PFSK-1 (cell line): ENCODE results near the gene LAMTOR3.

Experiments used
- FOXP2 ChIP-seq: optimal IDR thresholded peaks from 2 replicates; pipeline ENCODE3; 2011; ENCODE audit warnings: borderline replicate concordance, control low read depth, inconsistent platforms; ENCODE audit not compliant: insufficient read depth; ENCODE audit errors: extremely low read length, extremely low read depth
- POLR2AphosphoS5 ChIP-seq: IDR thresholded peaks from 2 replicates; pipeline ENCODE4 v1.6.1; 2012; ENCODE audit warnings: low read depth, mild to moderate bottlenecking, control low read depth, low read length, moderate library complexity
- REST ChIP-seq, 2 experiments: IDR thresholded peaks; 2 replicates each; pipeline versions ENCODE4 v1.6.1 to v1.8.0; 2011 to 2012; ENCODE audit warnings: low read depth in 2 of 2, low read length in 2 of 2, control low read depth in 1 of 2, inconsistent platforms in 1 of 2, mild to moderate bottlenecking in 1 of 2, moderate library complexity in 1 of 2; ENCODE audit not compliant: insufficient read depth in 1 of 2
- SIN3A ChIP-seq: IDR thresholded peaks from 2 replicates; pipeline ENCODE4 v1.6.1; 2012; ENCODE audit warnings: mild to moderate bottlenecking, low read length, moderate library complexity, borderline replicate concordance; ENCODE audit not compliant: insufficient read depth
- TAF1 ChIP-seq: IDR thresholded peaks from 2 replicates; pipeline ENCODE4 v1.6.1; 2012; ENCODE audit warnings: low read length, control low read depth, borderline replicate concordance; ENCODE audit not compliant: insufficient read depth

LAMTOR3 gene

GRCh38 chr4:99857307-99857706 is 36.9 kb downstream of the LAMTOR3 start:
- TF ChIP-seq SIN3A = no peak
- TF ChIP-seq FOXP2 = no peak
- TF ChIP-seq REST (IDR thresholded peaks at IDR 0.05; ENCODE audit: insufficient read depth in 1 of 2, low read depth in 2 of 2, low read length in 2 of 2) = no peak
- no peak for TF ChIP-seq TAF1
- TF ChIP-seq POLR2AphosphoS5 = no peak

GRCh38 chr4:99856166-99856565 is 38.1 kb downstream of the LAMTOR3 start:
- no peak for TF ChIP-seq REST (IDR thresholded peaks at IDR 0.05; ENCODE audit: insufficient read depth in 1 of 2, low read depth in 2 of 2, low read length in 2 of 2)
- no peak for TF ChIP-seq SIN3A
- no peak for TF ChIP-seq FOXP2

GRCh38 chr4:99855678-99856077 is 38.5 kb downstream of the LAMTOR3 start:
- TF ChIP-seq SIN3A (no peak), POLR2AphosphoS5 (no peak), REST (IDR thresholded peaks at IDR 0.05; ENCODE audit: insufficient read depth in 1 of 2, low read depth in 2 of 2, low read length in 2 of 2) (no peak), FOXP2 (no peak), TAF1 (no peak)

GRCh38 chr4:99853999-99854398 is 40.2 kb downstream of the LAMTOR3 start:
- TF ChIP-seq SIN3A (no peak), REST (IDR thresholded peaks at IDR 0.05; ENCODE audit: insufficient read depth in 1 of 2, low read depth in 2 of 2, low read length in 2 of 2) (no peak), FOXP2 (no peak), TAF1 (no peak), POLR2AphosphoS5 (no peak)

GRCh38 chr4:99853190-99853589 is 41.0 kb downstream of the LAMTOR3 start:
- no peak for TF ChIP-seq REST (IDR thresholded peaks at IDR 0.05; ENCODE audit: insufficient read depth in 1 of 2, low read depth in 2 of 2, low read length in 2 of 2)
- no peak for TF ChIP-seq TAF1
- TF ChIP-seq FOXP2 = no peak
- no peak for TF ChIP-seq SIN3A
- TF ChIP-seq POLR2AphosphoS5 = no peak
